Measurements from ENCODE around the gene ANKRA2.

ANKRA2 gene

DNA sequence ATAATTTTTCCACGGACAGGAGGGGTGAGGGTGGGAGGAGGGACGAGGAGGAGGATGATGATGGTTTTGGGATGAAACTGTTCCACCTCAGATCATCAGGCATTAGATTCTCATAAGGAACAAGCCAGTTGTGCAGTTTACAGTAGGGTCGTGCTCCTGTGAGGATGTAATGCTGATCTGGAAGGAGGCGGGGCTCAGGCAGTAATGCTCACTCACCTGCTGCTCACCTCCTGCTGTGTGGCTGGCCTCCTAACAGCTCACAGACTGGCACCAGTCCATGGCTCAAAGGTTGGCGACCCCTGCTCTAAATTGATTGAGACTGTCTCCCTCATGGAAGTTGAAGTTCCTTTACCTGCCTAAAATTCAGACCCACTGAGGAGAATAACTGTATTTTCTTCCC, 33.2 kb downstream of the ANKRA2 start:
- Histone ChIP-seq H3K9me2 (replicated peaks; ENCODE audit: low read depth, low read length) (no peaks in the 10 kb centered on the region), H3K9me3 (ENCODE audit: insufficient read depth, low read depth, low read length) (no peaks in the 10 kb centered on the region), H3K4me1 (ENCODE audit: insufficient read depth, low read length, poor library complexity, severe bottlenecking) (no peaks in the 10 kb centered on the region), H3K9ac (ENCODE audit: low read depth, low read length, poor library complexity, severe bottlenecking) (no peak overlapping the region), H4K20me1 (ENCODE audit: insufficient read depth, low read length, poor library complexity, severe bottlenecking) (no peaks in the 10 kb centered on the region), H3F3A (ENCODE audit: low read depth) (no peaks in the 10 kb centered on the region), H3K4me3 (ENCODE audit: low read length, poor library complexity, severe bottlenecking) (no peak overlapping the region), H3K36me3 (ENCODE audit: insufficient read depth, low read length) (no peaks in the 10 kb centered on the region), H3K79me2 (ENCODE audit: insufficient read depth, low read length) (no peaks in the 10 kb centered on the region), H2AFZ (ENCODE audit: low read length) (no peak overlapping the region), H3K4me2 (ENCODE audit: low read depth, low read length, poor library complexity, severe bottlenecking) (no peak overlapping the region), H3K27me3 (ENCODE audit: insufficient read depth, low read length, poor library complexity, severe bottlenecking) (no peaks in the 10 kb centered on the region)
- TF ChIP-seq EZH2phosphoT487 (IDR thresholded peaks at IDR 0.05; ENCODE audit: borderline replicate concordance), result no peak
- TF ChIP-seq, protein P1, sequence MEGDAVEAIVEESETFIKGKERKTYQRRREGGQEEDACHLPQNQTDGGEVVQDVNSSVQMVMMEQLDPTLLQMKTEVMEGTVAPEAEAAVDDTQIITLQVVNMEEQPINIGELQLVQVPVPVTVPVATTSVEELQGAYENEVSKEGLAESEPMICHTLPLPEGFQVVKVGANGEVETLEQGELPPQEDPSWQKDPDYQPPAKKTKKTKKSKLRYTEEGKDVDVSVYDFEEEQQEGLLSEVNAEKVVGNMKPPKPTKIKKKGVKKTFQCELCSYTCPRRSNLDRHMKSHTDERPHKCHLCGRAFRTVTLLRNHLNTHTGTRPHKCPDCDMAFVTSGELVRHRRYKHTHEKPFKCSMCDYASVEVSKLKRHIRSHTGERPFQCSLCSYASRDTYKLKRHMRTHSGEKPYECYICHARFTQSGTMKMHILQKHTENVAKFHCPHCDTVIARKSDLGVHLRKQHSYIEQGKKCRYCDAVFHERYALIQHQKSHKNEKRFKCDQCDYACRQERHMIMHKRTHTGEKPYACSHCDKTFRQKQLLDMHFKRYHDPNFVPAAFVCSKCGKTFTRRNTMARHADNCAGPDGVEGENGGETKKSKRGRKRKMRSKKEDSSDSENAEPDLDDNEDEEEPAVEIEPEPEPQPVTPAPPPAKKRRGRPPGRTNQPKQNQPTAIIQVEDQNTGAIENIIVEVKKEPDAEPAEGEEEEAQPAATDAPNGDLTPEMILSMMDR (conservative IDR thresholded peaks at IDR 0.05; ENCODE audit: low read length), result no peak

DNA sequence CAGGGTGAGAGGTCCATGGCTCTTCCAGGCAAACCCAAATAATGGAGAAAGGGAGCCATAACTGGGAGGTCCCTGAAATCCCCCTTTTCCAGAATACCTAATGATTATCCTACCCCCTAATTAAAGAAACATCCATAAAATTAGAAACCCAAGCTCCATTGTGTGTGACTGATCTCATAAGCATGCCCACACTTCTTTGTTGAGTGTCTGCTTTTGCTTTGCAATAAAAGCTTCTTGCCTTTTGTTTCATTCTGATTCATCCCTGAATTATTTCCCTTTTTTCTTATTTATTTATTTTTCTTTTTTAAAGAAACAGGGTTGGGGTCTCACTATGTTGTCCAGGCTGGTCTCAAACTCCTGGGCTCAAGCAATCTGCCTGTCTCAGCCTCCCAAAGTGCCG, 34.1 kb downstream of the ANKRA2 start:
- Histone ChIP-seq H2AFZ (ENCODE audit: low read length) (no peak overlapping the region), H4K20me1 (ENCODE audit: insufficient read depth, low read length, poor library complexity, severe bottlenecking) (no peaks in the 10 kb centered on the region)

DNA sequence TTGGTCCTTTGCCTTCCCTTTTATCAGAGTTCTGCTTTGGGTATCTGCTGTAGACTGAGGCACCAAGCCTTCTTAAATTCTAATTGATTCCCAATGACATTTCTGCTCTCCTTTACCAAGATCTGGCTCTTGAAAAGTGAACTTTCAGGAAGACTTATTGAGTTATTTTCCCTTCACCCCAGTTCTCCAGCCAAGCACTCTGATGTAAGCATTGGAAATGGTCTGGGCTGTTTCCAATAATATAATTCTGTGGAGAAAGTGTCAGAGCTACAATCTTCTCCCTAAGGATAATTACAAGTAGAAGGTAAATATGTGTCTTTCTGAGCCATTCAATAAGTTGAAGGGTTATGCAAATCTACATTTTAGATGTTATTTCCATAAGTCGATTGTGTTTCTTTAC, 36.4 kb downstream of the ANKRA2 start:
- H3K79me2 ChIP-seq (ENCODE audit: insufficient read depth, low read length), result no peaks in the 10 kb centered on the region
- no peaks in the 10 kb centered on the region for H4K20me1 ChIP-seq (ENCODE audit: insufficient read depth, low read length, poor library complexity, severe bottlenecking)
- H3K4me3 ChIP-seq (ENCODE audit: low read length, poor library complexity, severe bottlenecking), result no peak overlapping the region
- TF ChIP-seq, protein P1 (conservative IDR thresholded peaks at IDR 0.05; ENCODE audit: low read length), result no peak
- no peak for TF ChIP-seq EZH2phosphoT487 (IDR thresholded peaks at IDR 0.05; ENCODE audit: borderline replicate concordance)
- H3F3A ChIP-seq (ENCODE audit: low read depth), result no peaks in the 10 kb centered on the region
- no peaks in the 10 kb centered on the region for H3K4me1 ChIP-seq (ENCODE audit: insufficient read depth, low read length, poor library complexity, severe bottlenecking)
- H3K9me2 ChIP-seq (replicated peaks; ENCODE audit: low read depth, low read length), result no peaks in the 10 kb centered on the region
- H3K9me3 ChIP-seq (ENCODE audit: insufficient read depth, low read depth, low read length), result no peaks in the 10 kb centered on the region
- no peaks in the 10 kb centered on the region for H3K36me3 ChIP-seq (ENCODE audit: insufficient read depth, low read length)
- H3K4me2 ChIP-seq (ENCODE audit: low read depth, low read length, poor library complexity, severe bottlenecking), result no peak overlapping the region
- H2AFZ ChIP-seq (ENCODE audit: low read length), result no peak overlapping the region
- H3K27me3 ChIP-seq (ENCODE audit: insufficient read depth, low read length, poor library complexity, severe bottlenecking), result no peaks in the 10 kb centered on the region
- H3K9ac ChIP-seq (ENCODE audit: low read depth, low read length, poor library complexity, severe bottlenecking), result no peak overlapping the region

More for the DNA sequence above, 34.1 kb downstream of the ANKRA2 start:
- H3K79me2 ChIP-seq (ENCODE audit: insufficient read depth, low read length), result no peaks in the 10 kb centered on the region
- no peak overlapping the region for H3K4me3 ChIP-seq (ENCODE audit: low read length, poor library complexity, severe bottlenecking)
- H3F3A ChIP-seq (ENCODE audit: low read depth), result no peaks in the 10 kb centered on the region
- H3K36me3 ChIP-seq (ENCODE audit: insufficient read depth, low read length), result no peaks in the 10 kb centered on the region
- no peaks in the 10 kb centered on the region for H3K27me3 ChIP-seq (ENCODE audit: insufficient read depth, low read length, poor library complexity, severe bottlenecking)
- no peak overlapping the region for H3K4me2 ChIP-seq (ENCODE audit: low read depth, low read length, poor library complexity, severe bottlenecking)
- no peaks in the 10 kb centered on the region for H3K9me3 ChIP-seq (ENCODE audit: insufficient read depth, low read depth, low read length)
- no peak overlapping the region for H3K9ac ChIP-seq (ENCODE audit: low read depth, low read length, poor library complexity, severe bottlenecking)
- no peaks in the 10 kb centered on the region for H3K9me2 ChIP-seq (replicated peaks; ENCODE audit: low read depth, low read length)
- no peak for TF ChIP-seq EZH2phosphoT487 (IDR thresholded peaks at IDR 0.05; ENCODE audit: borderline replicate concordance)
- TF ChIP-seq, protein P1 (conservative IDR thresholded peaks at IDR 0.05; ENCODE audit: low read length), result no peak
- no peaks in the 10 kb centered on the region for H3K4me1 ChIP-seq (ENCODE audit: insufficient read depth, low read length, poor library complexity, severe bottlenecking)

All from Loucy (cell line).